CD4-positive, CD25-positive, alpha-beta regulatory T cell (primary cell): ENCODE measurements around the gene CACNA1H. TPM values are rescaled to one million over a fixed set of nuclear protein-coding genes. Genes with fewer than 3 reads are reported as not detected.

Source experiments
- polyA plus RNA-seq, 4 donors: library from polyadenylated mRNA; unstranded; fragments of 300-500 nt; fragmentation: Illumina TruSeq; gene quantifications; one replicate each; pipeline ENCODE4 v1.2.3, GENCODE V29; 2021
- total RNA-seq: library from RNA; stranded (reverse); gene quantifications from one replicate; pipeline ENCODE4 v1.2.3, GENCODE V29; 2022

Gene CACNA1H
- total and polyA plus RNA-seq, 5 donors from 2014 or later, result 0.37 to 4.2 (median 0.50) TPM; not detected in 1

Other genes starting within 250 kb of the CACNA1H start
- 40.0 TPM for gene LMF1, start 182.1 kb upstream of the CACNA1H start, total RNA-seq
- gene LMF1, start 182.1 kb upstream of the CACNA1H start, polyA plus RNA-seq, result 10 to 100 TPM in 3 of 4 donors, 1 to 10 TPM in 1; 9.9 to 12.9 (median 11.3) TPM
- gene SOX8, start 171.3 kb upstream of the CACNA1H start, total RNA-seq, result 1.1 TPM
- under 1 TPM; 0.16 to 0.53 (median 0.24) TPM for gene SOX8, start 171.3 kb upstream of the CACNA1H start, polyA plus RNA-seq
- not detected for gene SSTR5, start 80.4 kb upstream of the CACNA1H start, total RNA-seq
- gene SSTR5, start 80.4 kb upstream of the CACNA1H start, polyA plus RNA-seq, result not detected
- not detected for gene C1QTNF8, start 56.9 kb upstream of the CACNA1H start, total RNA-seq
- gene C1QTNF8, start 56.9 kb upstream of the CACNA1H start, polyA plus RNA-seq, result not detected
- not detected for gene TPSG1, start 72.2 kb downstream of the CACNA1H start, total RNA-seq
- gene TPSG1, start 72.2 kb downstream of the CACNA1H start, polyA plus RNA-seq, result not detected
- gene TPSB2, start 77.1 kb downstream of the CACNA1H start, total RNA-seq, result not detected
- gene TPSB2, start 77.1 kb downstream of the CACNA1H start, polyA plus RNA-seq, result not detected
- not detected for gene TPSAB1, start 87.6 kb downstream of the CACNA1H start, total RNA-seq
- not detected for gene TPSAB1, start 87.6 kb downstream of the CACNA1H start, polyA plus RNA-seq
- gene TPSD1, start 103.0 kb downstream of the CACNA1H start, total RNA-seq, result not detected
- not detected for gene TPSD1, start 103.0 kb downstream of the CACNA1H start, polyA plus RNA-seq
- 205 TPM for gene UBE2I, start 156.5 kb downstream of the CACNA1H start, total RNA-seq
- 100 to 1,000 TPM in 1 of 4 donors, 10 to 100 TPM in 3; 75.5 to 124 (median 89.6) TPM for gene UBE2I, start 156.5 kb downstream of the CACNA1H start, polyA plus RNA-seq
- 3.1 TPM for gene BAIAP3, start 180.5 kb downstream of the CACNA1H start, total RNA-seq
- gene BAIAP3, start 180.5 kb downstream of the CACNA1H start, polyA plus RNA-seq, result under 1 TPM; 0.11 to 0.79 (median 0.27) TPM
- 31.5 TPM for gene TSR3, start 198.8 kb downstream of the CACNA1H start, total RNA-seq
- 100 to 1,000 TPM in 1 of 4 donors, 10 to 100 TPM in 3; 81.1 to 103 (median 94.1) TPM for gene TSR3, start 198.8 kb downstream of the CACNA1H start, polyA plus RNA-seq
- 44.1 TPM for gene GNPTG, start 198.8 kb downstream of the CACNA1H start, total RNA-seq
- gene GNPTG, start 198.8 kb downstream of the CACNA1H start, polyA plus RNA-seq, result 10 to 100 TPM; 43.2 to 51.3 (median 46.3) TPM